ENCODE data around the gene SDC3.

- TF ChIP-seq CTCF (IDR thresholded peaks at IDR 0.05) (no peak), POLR2A (IDR thresholded peaks at IDR 0.05) (no peak)
Observed at GRCh38 chr1:30929944-30930525, 21.5 kb upstream of the SDC3 start.

All from lower leg skin (tissue), 3 donors.